ENCODE data around the gene XRCC4.
A peak's percentile ranks its signal among the peaks of the same experiment; 100 is the strongest.
"Not testable (repeated sequence)": the region's sequence is repeated elsewhere in the genome, so short reads cannot be mapped to it uniquely, and the experiment has no call there.

XRCC4 gene

DNA sequence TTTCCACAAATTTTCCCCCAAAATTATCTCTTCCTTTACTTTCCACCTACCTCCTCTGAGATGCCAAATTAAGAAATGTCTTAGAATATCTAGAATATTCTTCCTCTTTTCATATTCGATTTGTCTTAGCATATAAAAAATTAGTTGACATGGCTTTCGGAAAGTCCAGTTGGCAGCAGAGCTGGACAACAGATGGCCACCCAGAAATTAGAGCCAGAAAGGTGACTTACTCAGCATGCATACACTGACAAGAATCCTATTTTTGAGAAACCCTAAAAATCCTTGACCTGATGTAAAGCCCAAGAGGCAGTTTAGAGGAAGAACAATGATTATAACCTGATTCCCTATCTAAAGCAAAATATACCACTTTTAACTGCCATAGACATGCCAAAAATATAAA is 22.2 kb upstream of the XRCC4 start:
- peaks cover 46% of the 10 kb centered on the region for H3K36me3 Mint-ChIP-seq (ENCODE audit: low read depth)
- H3K27ac Mint-ChIP-seq = no peak overlapping the region
- no peaks in the 10 kb centered on the region for H3K27me3 Mint-ChIP-seq (ENCODE audit: low read depth)
- no peak overlapping the region for H3K4me3 Mint-ChIP-seq
- H3K4me1 Mint-ChIP-seq (ENCODE audit: low read depth) = peaks cover 31% of the 10 kb centered on the region
- H3K9me3 Mint-ChIP-seq = no peaks in the 10 kb centered on the region

DNA sequence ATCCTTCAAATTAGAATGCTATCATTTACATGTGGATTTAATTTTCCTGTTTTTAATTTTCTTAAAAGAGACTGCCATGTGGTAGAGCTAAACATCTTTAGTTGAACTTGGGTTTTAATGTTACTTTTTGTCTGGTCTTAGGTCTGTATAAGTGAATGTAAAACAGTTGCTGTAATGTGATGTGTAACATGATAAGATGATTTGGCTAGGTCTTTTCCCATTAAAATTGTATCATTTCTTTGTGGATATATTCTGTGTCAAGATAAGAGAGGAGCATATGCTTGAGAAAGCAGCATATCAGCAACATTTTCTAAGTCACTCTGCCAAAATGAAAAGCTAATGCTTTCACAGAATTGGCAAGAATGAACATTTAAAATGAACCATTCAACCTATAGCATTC is 18.6 kb upstream of the XRCC4 start:
- Mint-ChIP-seq H3K4me1 (ENCODE audit: low read depth) (peaks cover 30% of the 10 kb centered on the region), H3K27ac (no peak overlapping the region), H3K9me3 (no peaks in the 10 kb centered on the region), H3K27me3 (ENCODE audit: low read depth) (no peaks in the 10 kb centered on the region), H3K36me3 (ENCODE audit: low read depth) (peaks cover 38% of the 10 kb centered on the region), H3K4me3 (no peak overlapping the region)

DNA sequence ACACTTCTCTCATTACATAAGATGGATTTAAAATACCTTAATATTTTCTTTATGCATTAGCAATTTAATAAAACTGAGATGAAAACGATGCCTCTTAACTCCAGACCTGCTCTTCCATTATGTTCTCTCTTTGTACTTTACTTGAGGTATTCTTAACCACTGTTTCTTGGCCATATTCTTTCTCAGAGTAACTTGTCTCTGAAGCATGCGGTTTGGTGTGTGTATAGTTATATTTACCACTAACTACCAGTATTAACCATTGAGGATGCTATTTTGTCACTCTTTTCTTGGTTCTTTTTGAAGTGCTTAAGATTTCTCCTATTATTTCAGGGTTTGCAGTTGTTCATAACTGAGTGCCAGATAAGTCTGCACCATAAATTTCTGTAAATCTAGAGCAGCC is 18.0 kb upstream of the XRCC4 start:
- Mint-ChIP-seq H3K27me3 (ENCODE audit: low read depth) (no peaks in the 10 kb centered on the region), H3K9me3 (no peaks in the 10 kb centered on the region), H3K36me3 (ENCODE audit: low read depth) (peaks cover 35% of the 10 kb centered on the region), H3K4me1 (ENCODE audit: low read depth) (peaks cover 25% of the 10 kb centered on the region), H3K4me3 (no peak overlapping the region), H3K27ac (no peak overlapping the region)

DNA sequence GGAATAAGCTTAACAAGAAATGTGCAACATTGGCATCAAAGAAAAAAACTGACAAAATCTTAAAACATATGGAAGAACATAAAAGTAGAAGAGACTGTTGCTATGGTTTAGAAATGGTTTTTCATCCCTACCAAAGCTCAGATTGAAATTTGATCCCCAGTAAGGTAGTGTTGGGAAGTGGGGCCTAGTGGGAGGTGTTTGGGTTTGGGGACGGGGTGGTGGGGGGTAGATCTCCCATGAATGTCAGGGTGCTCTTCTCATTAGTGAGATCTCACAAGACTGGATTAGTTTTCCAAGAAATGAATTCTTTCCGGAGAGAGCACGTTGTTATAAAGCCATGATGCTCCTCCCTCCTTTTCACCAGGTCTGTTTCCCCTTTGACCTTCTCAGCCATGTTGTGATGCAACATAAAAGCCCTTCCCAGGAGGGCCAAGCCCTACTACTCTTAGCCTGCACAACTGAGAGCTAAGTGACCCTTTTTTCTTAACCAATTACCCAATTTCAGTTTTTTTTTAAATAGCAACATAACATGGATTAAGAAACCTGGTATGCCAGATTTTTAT is 10.7 kb upstream of the XRCC4 start:
- no peaks in the 10 kb centered on the region for H3K9me3 Mint-ChIP-seq
- no peak overlapping the region for H3K27ac Mint-ChIP-seq
- peaks cover 18% of the 10 kb centered on the region for H3K4me1 Mint-ChIP-seq (ENCODE audit: low read depth)
- no peaks in the 10 kb centered on the region for H3K27me3 Mint-ChIP-seq (ENCODE audit: low read depth)
- H3K4me3 Mint-ChIP-seq = no peak overlapping the region
- peaks cover 10% of the 10 kb centered on the region for H3K36me3 Mint-ChIP-seq (ENCODE audit: low read depth)

DNA sequence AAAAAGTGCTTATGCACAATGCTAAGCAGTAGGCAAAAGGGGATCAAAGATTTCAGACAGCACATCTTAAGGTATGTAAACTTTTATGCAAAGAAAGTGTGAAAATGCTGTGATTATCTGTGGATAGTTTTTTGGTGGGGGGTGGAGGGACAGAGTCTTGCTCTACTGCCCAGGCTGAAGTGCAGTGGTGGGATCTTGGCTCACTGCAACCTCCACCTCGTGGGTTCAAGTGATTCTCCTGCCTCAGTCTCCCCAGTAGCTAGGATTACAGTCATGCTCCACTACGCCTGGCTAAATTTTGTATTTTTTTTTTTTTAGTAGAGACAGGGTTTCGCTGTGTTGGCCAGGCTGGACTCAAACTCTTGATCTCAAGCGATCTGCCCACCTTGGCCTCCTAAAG is 10.0 kb upstream of the XRCC4 start:
- H3K27me3 Mint-ChIP-seq (ENCODE audit: low read depth); H3K9me3 Mint-ChIP-seq; H3K27ac Mint-ChIP-seq; H3K4me3 Mint-ChIP-seq: not testable (repeated sequence)
- peaks cover 21% of the 10 kb centered on the region for H3K4me1 Mint-ChIP-seq (ENCODE audit: low read depth)
- peaks cover 10% of the 10 kb centered on the region for H3K36me3 Mint-ChIP-seq (ENCODE audit: low read depth)

DNA sequence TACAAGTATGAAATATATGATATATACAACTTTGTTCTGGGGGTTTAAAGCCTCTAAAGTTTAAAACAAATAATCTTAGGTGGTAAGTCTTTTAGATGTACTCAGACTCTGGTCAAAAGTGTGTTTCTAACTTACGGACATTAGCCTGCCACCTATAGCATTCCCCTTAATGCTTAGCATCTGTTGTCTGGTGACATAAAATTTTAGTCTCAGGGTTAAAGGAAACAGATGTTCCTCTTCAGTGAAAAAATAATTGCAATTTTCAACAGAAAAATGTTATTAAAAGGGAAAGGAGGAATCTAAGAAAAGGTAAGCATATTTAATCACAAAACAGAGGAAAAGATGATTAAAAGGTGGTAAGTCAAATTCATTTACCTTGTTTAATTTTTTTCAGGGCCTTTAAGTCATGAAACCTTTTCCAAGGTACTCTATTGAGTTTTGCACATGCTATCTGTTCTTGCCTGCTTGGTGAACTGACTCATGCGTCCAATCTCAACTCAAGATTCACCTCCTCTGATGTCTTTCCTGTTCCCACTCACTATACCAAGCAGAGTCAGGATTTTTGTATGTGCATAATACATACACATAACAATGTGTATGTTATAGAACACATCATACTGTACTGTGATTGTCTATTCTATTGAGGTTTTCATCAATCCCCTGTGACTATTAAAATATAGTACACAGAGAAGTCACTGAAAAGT is 8.1 kb upstream of the XRCC4 start:
- Mint-ChIP-seq H3K27me3 (ENCODE audit: low read depth) (no peaks in the 10 kb centered on the region), H3K36me3 (ENCODE audit: low read depth) (peaks cover 15% of the 10 kb centered on the region), H3K9me3 (no peaks in the 10 kb centered on the region), H3K27ac (no peak overlapping the region), H3K4me1 (ENCODE audit: low read depth) (peaks cover 28% of the 10 kb centered on the region), H3K4me3 (no peak overlapping the region)

DNA sequence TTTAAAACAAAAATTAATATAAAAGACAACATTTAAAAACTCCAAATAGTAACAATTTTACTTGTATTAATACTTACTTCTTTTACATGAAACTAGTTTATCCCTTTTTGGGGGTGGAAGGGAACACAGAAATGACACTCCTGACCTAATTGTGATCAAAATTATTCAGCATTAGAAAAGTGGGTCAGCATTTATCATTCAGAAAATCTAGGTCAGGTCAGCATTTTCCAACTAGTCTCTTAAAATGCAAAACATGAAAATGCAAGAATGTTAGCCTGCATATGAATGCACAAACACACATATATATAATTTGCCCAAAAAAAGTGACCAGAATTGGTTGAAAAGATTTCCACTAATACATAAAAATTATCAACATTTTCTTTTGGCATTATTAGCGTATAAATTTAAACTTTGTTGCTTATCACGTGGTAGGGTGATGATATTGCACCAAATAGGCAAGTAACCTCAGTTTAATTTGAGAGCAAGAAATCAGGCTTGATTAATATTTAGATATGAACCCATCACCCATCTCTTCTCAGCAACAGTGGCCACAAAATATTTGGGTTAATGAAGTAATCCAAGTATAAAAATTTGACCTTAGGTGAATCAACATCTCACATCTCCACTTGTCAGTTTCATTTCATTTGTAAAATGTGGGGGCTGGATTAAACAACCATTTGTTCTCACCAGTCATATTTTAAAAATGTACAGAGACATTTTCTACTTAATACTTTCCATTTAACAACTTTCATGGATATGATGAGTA is 5.9 kb upstream of the XRCC4 start:
- no peak overlapping the region for H3K27ac Mint-ChIP-seq
- no peak overlapping the region for H3K4me3 Mint-ChIP-seq
- no peaks in the 10 kb centered on the region for H3K9me3 Mint-ChIP-seq
- no peaks in the 10 kb centered on the region for H3K27me3 Mint-ChIP-seq (ENCODE audit: low read depth)
- peaks cover 14% of the 10 kb centered on the region for H3K36me3 Mint-ChIP-seq (ENCODE audit: low read depth)
- peaks cover 34% of the 10 kb centered on the region for H3K4me1 Mint-ChIP-seq (ENCODE audit: low read depth)

DNA sequence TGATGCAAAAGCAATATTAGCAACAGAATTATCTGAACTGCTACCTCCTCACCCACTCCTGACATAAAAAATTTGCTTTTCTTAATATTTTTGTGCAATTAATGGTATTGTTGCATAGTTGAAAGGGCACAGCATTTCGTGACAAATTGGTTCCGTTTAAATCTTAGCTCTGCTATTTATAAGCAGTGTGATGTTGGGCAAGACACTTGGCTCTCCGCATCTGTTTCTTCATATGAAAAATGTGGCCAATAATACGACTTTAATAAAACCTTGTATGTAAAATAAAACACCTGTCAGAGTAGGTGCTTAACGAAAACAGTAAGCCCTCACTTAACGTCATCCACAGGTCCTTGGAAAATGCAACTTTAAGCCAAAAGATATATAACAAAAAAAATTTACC is 4.4 kb upstream of the XRCC4 start:
- Mint-ChIP-seq H3K9me3 (no peaks in the 10 kb centered on the region), H3K4me1 (ENCODE audit: low read depth) (peaks cover 34% of the 10 kb centered on the region), H3K27ac (no peak overlapping the region), H3K27me3 (ENCODE audit: low read depth) (no peaks in the 10 kb centered on the region), H3K36me3 (ENCODE audit: low read depth) (peaks cover 22% of the 10 kb centered on the region), H3K4me3 (no peak overlapping the region)

DNA sequence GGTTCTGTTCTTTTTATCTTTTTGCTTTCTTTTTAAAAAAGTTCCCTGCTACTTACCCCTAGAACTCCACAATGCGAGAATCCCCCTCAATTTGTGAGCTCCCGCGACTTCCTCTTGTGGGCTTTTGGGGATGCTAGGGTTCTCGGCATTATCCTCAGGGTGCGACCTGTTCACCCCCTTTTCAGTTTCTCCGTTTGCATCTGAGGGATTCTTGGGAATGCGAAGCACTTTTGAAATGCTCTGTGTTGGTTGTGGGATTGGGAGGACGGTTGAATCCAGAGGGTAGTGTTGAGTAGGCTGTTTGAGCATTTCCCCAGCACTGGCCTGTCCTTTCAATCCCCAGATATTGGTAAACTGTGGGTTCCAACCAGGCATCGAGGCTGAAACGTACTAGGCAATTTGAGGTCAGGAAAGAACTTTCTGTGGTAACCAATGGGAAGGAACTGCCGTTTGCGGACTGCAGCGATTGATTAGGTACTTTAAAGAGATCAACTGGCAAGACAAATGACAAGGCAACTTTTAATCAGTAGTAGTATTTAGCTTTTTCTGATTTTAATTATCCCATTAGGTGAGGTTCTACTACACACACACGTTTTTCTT is 415 bp downstream of the XRCC4 start:
- Mint-ChIP-seq H3K27me3 (ENCODE audit: low read depth) (no peaks in the 10 kb centered on the region), H3K27ac (peak overlapping the region; percentile 97), H3K9me3 (no peaks in the 10 kb centered on the region), H3K36me3 (ENCODE audit: low read depth) (peaks cover 21% of the 10 kb centered on the region), H3K4me1 (ENCODE audit: low read depth) (peaks cover 30% of the 10 kb centered on the region), H3K4me3 (peak overlapping the region; percentile 98)

DNA sequence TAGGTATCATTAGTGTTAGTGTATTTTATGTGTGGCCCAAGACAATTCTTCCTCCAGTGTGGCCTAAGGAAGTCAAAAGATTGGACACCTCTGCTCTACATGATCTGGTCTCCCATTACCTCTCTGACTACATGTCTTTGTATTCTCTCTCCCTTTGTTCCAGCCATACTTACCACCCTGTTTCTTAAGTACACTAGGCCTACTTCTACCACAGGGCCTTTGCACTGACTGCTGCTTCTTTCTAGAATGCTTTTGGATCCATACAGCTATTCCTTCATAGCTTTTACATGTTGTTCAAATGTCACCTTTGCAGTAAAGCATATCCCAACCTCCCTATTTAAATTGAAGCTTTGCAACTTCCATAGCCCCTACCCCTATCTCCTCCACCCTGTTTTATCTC is 5.4 kb downstream of the XRCC4 start:
- no peak overlapping the region for H3K27ac Mint-ChIP-seq
- H3K4me3 Mint-ChIP-seq = no peak overlapping the region
- no peaks in the 10 kb centered on the region for H3K27me3 Mint-ChIP-seq (ENCODE audit: low read depth)
- H3K36me3 Mint-ChIP-seq (ENCODE audit: low read depth) = peaks cover 7% of the 10 kb centered on the region
- peaks cover 12% of the 10 kb centered on the region for H3K4me1 Mint-ChIP-seq (ENCODE audit: low read depth)
- no peaks in the 10 kb centered on the region for H3K9me3 Mint-ChIP-seq

DNA sequence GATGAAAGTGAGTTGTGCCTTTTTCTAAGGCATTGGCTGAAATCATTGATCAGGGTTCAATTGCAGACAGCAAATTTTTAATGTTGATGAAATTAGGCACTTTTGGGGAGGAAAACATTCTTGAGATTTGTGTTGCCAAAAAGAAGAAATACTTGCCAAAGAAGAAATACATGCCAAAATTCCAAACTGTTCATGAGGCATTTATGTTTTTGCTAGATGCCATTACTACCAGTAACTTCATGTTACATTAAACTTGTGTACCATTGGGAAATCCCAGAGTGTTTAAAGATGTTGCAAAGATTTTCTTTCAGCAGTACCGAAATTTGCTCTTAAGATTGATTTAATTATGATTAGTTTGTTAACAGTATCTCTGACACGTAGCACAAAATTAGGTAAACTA is 7.0 kb downstream of the XRCC4 start:
- Mint-ChIP-seq H3K4me1 (ENCODE audit: low read depth) (peaks cover 2% of the 10 kb centered on the region), H3K27me3 (ENCODE audit: low read depth) (no peaks in the 10 kb centered on the region), H3K4me3 (no peak overlapping the region), H3K9me3 (no peaks in the 10 kb centered on the region), H3K27ac (no peak overlapping the region), H3K36me3 (ENCODE audit: low read depth) (peaks cover 2% of the 10 kb centered on the region)

DNA sequence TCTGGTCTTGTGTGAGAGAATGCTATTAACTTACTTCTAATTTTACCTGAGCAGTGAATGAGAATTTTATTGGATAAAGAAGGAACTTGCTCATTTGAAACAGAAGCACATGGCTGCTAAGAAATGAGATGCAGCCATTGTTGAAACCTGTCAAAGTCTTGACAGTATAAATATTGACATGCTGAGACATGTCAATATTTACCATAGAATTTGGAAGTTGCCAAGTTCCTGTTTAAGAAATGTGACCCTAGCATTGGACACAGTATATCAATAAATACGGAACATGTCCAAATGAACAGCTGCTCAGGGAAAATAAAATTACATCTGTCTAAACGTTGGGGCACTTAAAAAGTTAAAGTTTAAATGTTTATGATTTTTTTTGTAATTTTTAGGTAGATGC is 7.8 kb downstream of the XRCC4 start:
- Mint-ChIP-seq H3K27me3 (ENCODE audit: low read depth) (no peaks in the 10 kb centered on the region), H3K36me3 (ENCODE audit: low read depth) (peaks cover 2% of the 10 kb centered on the region), H3K9me3 (no peaks in the 10 kb centered on the region), H3K4me3 (no peak overlapping the region), H3K4me1 (ENCODE audit: low read depth) (no peaks in the 10 kb centered on the region), H3K27ac (no peak overlapping the region)

DNA sequence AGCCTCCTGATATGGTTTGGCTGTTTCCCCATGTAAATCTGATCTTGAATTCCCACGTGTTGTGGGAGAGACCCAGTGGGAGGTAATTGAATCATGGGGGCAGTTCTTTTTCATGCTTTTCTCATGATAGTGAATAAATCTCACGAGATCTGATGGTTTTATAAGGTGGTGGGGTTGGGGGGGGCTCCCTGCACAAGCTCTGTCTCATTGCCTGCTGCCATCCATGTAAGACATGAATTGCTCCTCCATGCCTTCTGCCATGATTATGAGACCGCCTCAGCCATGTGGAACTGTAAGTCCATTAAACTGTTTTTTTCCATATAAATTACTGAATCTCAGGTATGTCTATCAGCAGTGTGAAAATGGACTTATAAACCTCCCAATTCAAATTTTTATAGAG is 12.8 kb downstream of the XRCC4 start:
- peaks cover 15% of the 10 kb centered on the region for H3K36me3 Mint-ChIP-seq (ENCODE audit: low read depth)
- no peak overlapping the region for H3K27ac Mint-ChIP-seq
- peaks cover 10% of the 10 kb centered on the region for H3K4me1 Mint-ChIP-seq (ENCODE audit: low read depth)
- H3K9me3 Mint-ChIP-seq = peaks cover 28% of the 10 kb centered on the region
- no peaks in the 10 kb centered on the region for H3K27me3 Mint-ChIP-seq (ENCODE audit: low read depth)
- no peak overlapping the region for H3K4me3 Mint-ChIP-seq

DNA sequence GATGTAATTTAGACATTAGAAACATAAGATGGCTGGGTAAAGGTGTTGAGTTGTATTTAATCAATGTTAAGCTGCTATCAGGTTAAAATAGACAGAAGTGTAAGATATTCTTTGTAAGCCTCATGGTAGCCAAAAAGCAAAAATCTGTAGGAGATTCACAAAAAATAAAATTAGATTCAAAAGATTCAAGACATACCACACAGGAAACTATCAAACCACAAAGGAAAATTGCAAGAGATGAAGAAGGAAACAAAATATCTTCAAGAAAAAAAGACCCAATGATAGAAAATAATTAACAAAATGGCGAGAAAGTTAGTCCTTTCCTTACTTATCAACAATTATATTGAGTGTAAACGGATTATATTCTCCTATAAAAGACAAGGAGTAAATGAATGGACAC is 15.3 kb downstream of the XRCC4 start:
- Mint-ChIP-seq H3K4me1 (ENCODE audit: low read depth) (peaks cover 10% of the 10 kb centered on the region), H3K27me3 (ENCODE audit: low read depth) (no peaks in the 10 kb centered on the region), H3K36me3 (ENCODE audit: low read depth) (peaks cover 15% of the 10 kb centered on the region), H3K9me3 (peaks cover 28% of the 10 kb centered on the region), H3K27ac (peak overlapping the region; percentile 54), H3K4me3 (no peak overlapping the region)

DNA sequence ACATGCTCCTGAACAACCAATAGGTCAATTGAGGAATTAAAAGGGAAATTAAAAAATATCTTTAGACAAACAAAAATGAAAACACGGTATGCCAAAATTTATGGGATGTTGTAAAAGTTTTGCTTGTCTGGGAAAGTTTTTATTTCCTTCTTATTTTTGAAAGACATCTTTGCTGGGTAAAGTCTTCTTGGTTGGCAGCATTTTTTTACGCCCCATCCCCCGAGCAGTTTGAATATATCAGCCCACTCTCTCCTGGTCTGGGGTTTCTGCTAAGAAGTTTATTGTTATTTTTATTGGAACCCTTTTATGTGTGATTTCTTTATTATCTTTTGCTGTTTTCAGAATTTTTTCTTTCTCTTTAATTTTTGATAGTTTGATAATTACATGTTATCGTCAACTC is 16.3 kb downstream of the XRCC4 start:
- H3K4me3 Mint-ChIP-seq = no peak overlapping the region
- peaks cover 15% of the 10 kb centered on the region for H3K36me3 Mint-ChIP-seq (ENCODE audit: low read depth)
- H3K27me3 Mint-ChIP-seq (ENCODE audit: low read depth) = no peaks in the 10 kb centered on the region
- no peak overlapping the region for H3K27ac Mint-ChIP-seq
- peaks cover 10% of the 10 kb centered on the region for H3K4me1 Mint-ChIP-seq (ENCODE audit: low read depth)
- peaks cover 28% of the 10 kb centered on the region for H3K9me3 Mint-ChIP-seq
